GM19372 (cell line): ENCODE measurements around the gene MRPL27.
"Not testable (repeated sequence)": the region's sequence is repeated elsewhere in the genome, so short reads cannot be mapped to it uniquely, and the experiment has no call there.

Experiments used
- ATAC-seq: cut with Tn5 transposase; IDR thresholded peaks from one replicate; pipeline ENCODE4 v1.9.1; 2021; ENCODE audit warnings: mild to moderate bottlenecking, low read depth, moderate library complexity; ENCODE audit not compliant: unreplicated experiment

Gene MRPL27

DNA sequence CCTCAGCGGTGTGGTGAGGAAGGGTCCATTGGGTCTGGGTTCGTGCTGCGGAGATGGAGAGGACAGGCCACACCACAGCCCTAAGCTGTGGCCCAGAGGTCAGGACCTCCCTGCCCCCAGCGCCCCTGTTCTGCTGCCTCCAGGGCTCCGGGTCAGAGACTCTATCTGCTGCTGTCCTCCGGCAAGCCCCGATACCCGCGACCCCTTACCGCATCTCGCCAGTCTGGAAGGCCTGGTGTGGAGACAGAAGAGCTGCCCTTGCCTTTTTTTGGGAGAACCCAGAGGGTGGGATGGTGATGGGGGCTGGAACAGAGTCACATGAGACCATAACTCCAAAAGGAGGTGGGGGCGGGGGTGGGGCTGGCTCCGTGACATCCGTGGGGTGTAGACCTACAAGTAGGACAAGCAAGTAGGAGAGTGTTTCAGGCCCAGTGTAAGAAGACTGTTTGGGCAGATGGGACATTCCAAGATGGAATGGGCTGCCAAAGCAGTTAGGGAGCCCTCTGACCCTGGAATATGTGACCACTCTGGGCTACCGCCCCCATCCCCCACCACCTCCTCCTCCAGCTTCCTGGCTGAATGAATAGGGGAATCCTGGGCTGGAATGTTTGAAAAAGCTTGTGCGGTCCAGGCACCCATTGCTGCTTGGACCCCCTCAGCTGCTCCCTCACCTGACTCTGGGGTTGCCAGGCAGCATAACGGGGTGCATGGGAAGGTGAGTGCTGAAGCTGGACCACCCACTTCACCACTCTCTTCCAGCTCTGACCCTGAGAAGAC lies 25.7 kb downstream of the MRPL27 start:
- no peak for ATAC-seq

DNA sequence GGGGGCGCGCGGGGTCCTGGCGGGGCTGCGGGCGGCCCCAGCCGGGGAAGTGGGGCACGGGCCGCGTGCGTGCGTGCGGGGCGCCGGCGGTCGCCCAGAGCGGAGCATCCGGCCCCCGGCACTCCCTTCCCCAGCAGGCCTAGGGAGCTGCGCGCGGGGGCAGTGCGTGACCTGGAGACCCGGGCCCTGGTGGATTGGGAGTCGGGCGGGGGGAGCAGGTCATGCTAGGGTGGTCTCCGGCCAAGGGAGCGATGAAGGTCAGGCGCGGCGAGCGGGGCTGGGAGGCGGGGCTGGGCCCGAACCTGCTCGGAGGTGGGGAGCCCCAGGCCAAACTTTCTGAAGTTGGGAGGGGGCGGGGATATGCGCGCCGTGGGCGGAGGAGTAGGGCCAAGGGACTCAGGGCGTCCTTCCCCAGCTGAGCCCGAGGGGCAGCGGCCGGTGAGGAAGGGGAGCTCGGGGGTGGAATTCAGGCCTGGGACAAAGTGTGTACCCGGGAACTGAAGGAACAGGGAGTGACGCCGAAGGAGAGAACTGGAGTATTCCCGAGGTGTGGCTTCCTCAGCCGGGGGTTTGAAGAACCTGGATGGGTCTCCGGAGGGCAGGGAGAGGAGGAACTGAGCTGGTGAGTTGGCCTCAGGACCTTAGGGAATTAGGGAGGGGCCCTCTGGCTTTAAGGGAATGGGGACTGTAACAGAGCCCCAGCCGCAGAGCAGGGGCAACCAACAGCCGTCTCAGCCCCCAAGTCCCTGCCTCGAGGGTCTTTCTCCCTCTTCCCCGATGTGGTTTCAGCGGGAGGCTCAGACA lies 26.5 kb downstream of the MRPL27 start:
- ATAC-seq: peak; percentile 50

DNA sequence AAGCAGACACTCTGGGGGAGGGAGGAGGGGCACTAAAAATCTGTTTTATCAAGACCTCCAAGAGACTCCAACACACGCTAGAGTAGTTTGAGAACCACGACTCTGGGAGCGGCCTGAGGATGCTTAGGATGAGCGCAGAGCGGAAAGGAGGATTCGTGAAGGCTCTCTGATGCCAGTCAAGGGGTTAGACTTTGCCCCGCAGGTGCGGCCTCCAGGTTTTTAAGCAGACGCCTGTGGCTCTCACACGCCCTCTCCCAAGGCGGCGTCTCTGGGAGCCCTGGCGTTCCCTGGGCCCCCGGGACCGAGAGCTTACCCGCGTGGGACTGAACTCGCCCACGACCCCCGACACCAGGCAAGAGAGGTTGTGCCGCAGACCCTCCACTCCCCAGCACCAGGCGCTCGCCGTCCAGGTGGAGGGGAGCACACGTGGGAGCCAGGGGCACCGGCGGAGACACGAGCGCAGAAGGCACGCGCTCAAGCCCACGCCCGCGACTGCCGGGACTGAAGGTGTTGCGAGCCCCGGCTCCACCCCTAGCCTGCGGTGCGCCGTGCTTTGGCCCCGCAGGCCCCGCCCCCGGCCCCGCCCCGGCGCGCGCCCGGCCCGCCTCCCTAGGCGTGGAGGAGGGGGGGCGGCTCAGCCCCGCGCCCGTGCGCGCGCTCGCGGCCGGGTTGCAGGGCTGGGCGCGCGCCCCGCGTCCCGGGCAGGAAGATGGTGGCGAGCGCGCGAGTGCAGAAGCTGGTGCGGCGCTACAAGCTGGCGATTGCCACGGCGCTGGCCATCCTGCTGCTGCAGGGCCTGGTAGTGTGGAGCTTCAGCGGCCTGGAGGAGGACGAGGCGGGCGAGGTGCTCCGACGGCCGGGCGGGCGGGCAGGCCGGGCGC lies 27.3 kb downstream of the MRPL27 start, which contains the start of gene XYLT2:
TSS of gene XYLT2 (plus strand) at position 695 of the 881 bp plus-strand sequence. CDS start at position 710, 15 bp downstream.
- peak; percentile 68 for ATAC-seq

GRCh38 chr17:50344731-50345365 lies 28.1 kb downstream of the MRPL27 start:
- ATAC-seq: no peak

GRCh38 chr17:50339381-50339780 lies 33.6 kb downstream of the MRPL27 start:
- ATAC-seq: no peak

GRCh38 chr17:50338645-50339044 lies 34.3 kb downstream of the MRPL27 start:
- ATAC-seq: no peak

GRCh38 chr17:50337956-50338355 lies 35.0 kb downstream of the MRPL27 start:
- ATAC-seq: no peak

GRCh38 chr17:50333291-50334057 lies 39.5 kb downstream of the MRPL27 start:
- not testable (repeated sequence) for ATAC-seq

- no peak for ATAC-seq
Observed at GRCh38 chr17:50332196-50332595, 40.8 kb downstream of the MRPL27 start.

DNA sequence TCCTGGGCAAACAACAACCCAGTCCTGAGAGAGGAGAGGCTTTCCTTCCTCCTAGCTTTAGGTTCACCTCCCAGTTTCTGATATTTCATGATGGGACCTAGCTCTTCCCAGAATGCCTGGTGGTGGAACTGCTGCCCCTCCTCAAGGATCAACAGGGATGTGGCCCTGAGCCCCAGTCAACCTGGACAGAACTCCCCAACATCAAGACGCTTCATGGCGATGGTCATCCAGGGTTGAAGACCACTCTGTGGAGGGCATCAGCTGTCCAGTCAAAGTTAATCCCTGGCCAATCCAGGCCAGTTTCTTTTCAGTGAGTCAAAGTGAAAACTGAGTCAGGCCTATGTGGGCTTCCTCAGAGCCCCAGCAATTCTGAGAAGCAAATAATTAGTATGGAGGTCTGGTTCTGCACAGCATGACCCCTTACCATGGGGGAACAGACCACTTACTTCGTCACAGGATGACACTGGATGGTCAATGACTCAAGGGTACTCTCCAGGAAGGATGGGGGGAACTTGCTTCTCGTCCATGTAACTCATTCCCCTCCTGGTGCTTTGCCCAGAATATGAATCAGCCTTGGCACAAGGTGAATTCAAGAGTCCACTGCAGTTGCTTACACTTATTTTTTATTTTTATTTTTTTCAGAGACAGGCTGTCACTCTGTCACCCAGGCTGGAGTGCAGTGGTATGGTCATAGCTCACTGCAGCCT lies 41.7 kb downstream of the MRPL27 start:
- ATAC-seq: no peak

DNA sequence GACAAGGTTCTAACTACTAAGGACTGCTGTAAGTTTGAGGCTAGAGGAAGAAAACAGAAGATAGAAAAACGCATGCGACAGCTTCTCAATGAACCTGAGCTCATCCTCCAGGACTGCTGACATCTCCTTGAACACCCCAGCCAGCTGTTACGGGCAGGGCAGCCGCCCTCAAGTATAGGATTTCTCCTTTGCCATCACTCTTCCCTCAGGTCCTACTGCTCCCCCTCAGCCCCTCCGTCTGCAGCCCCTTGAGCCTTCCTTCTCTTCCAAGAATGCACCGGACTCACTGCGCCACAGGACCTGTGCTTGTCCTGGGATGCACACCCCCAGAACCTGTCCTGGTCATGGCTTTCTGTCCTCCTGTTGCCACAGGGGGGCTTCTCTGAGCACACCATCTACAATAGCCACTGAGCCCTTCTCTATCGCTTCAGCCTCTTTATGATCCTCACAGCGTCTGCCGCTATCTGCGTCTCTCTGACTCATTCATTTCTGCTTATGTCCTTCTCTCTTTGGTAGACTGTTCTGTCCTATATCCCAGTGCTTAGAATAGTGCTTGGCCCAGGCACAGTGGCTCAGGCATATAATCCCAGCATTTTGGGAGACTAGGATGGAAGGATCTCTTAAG lies 42.7 kb downstream of the MRPL27 start:
- ATAC-seq: no peak

DNA sequence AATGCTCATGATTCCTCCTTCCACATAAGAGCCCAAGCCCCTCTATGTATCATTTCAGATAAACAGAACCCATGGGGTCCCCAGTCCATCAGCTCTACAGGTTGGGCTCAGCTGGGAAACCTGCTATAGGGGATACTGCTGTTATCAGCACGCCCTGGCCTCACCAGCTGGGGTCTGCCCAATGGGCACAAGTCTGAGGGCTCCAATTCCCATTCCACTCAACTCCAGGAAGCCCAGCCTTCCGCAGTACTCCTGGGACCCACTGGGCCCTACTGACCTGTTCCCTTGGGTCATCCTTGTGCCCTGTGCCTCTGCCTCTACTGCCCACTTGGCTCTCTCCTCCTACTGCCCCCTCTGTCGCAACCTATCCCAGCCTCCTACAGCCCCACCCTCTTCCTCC lies 43.3 kb downstream of the MRPL27 start:
- ATAC-seq: no peak

DNA sequence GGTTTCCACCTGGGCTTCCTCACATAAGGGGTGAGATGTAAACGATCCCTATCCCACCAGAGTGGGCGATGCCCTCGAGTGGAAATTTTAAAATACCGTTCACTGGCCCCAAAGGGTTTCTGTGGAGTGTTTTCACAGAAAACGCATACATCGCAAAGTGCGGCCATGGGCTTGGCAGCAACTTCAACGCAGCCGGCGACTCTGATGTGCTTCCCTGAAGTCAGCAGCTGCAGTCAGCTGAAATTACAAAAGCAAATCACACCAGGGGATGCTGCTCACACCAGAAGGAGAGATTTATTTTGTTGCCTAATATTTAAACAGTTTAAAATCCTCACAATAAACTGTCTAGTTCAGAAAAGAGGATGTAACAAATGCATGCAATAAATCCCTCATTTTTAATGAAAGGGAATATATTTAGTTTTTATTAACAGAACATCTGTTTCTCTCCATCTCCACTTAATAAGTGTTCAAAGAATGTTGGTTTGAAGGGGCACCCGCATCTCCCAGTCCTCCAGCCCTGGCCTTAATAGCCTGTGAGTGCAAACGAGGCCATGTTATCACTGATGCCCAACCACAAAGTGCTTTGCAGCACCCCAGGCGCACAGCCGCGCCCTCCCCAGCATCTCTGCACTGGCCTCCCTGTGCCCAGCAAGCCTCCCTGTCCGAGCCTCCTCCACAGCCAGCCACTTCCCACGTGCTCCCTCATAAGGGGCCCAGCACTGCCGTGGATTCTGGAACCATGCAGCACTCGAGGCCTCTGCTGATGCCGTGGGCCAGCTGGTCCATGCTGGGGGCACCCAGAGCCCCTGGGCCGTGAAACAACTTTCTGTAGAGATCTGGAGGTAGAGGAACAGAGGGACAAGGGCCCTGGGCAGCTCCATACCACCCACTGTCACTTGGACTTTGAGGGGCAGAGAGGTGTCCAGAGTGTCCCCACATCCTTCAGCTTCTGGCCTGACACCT lies 44.3 kb downstream of the MRPL27 start:
- no peak for ATAC-seq

- ATAC-seq: no peak
Observed at GRCh38 chr17:50326831-50327364, 46.1 kb downstream of the MRPL27 start.

DNA sequence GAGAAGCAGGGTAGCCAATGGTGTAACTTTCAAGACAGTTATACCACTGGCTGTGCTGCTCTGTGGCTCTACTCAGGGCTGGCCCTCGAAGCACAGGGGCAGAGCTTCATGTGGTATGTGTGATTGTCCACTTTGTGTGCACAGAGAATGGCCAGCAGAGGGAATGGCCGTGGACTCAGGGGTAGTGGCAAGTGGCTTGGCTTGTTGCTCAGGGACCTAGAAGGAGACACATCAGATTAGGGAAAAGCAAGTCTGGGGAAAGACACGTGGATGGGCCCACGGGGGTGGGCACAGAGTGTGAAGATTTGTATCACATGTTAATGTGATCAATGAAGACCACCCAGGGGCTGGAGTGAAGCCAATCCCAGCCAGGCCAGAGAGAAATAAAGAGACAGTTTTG lies 47.1 kb downstream of the MRPL27 start:
- ATAC-seq: no peak

GRCh38 chr17:50323060-50323459 lies 49.9 kb downstream of the MRPL27 start:
- ATAC-seq: no peak

DNA sequence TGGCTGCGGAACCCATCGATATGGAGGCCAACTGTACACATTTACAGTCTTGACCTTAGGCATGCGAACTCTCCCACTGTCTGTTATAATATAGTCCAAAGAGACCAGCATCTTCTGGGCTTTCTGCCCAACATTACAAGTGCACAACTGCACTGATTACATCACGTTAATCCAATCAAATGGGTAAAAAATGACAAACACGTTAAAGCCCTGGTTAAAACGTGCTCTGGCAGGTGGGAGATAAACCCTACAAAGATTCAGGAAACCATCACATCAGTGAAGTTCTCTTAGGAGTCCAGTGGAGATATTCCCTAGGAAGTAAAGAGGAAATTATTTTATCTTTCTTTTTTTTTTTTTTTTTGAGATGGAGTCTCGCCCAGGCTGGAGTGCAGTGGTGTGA lies 50.7 kb downstream of the MRPL27 start:
- no peak for ATAC-seq
